HEK293T (cell line): Measurements from ENCODE around the gene MRPS34.
"Not testable (repeated sequence)": the region's sequence is repeated elsewhere in the genome, so short reads cannot be mapped to it uniquely, and the experiment has no call there.

ENCODE experiments used
- CTCF ChIA-PET: fragments of 350-600 bp; formaldehyde crosslinking; extraction: SDS; loops from one replicate; lab custom pipeline; 2021; ENCODE audit warnings: antibody characterized with exemption, inconsistent platforms; lab: Yijun Ruan, JAX
- POLR2A ChIA-PET: fragments of 350-600 bp; formaldehyde crosslinking; extraction: SDS; loops from one replicate; lab custom pipeline; 2020; ENCODE audit warnings: antibody characterized with exemption, inconsistent platforms; lab: Yijun Ruan, JAX
- DNase-seq: peaks from one replicate; pipeline ENCODE4 v3.0.0; 2012; ENCODE audit warnings: mixed read lengths; ENCODE audit errors: extremely low spot score
- ARNT ChIP-seq: fragments of 450-650 bp; IDR thresholded peaks from 2 replicates; pipeline ENCODE4 v1.6.1; 2017; ENCODE audit warnings: mild to moderate bottlenecking
- BHLHE40 ChIP-seq: fragments of 450-650 bp; IDR thresholded peaks from 2 replicates; pipeline ENCODE4 v1.6.1; 2016; ENCODE audit warnings: mild to moderate bottlenecking, moderate library complexity, borderline replicate concordance
- CTBP1 ChIP-seq: fragments of 450-650 bp; IDR thresholded peaks from 2 replicates; pipeline ENCODE4 v1.6.1; 2016; ENCODE audit warnings: borderline replicate concordance
- ELF4 ChIP-seq: fragments of 450-650 bp; IDR thresholded peaks from 2 replicates; pipeline ENCODE4 v1.6.1; 2017; ENCODE audit warnings: antibody characterized with exemption
- FOXA1 ChIP-seq: fragments of 450-650 bp; IDR thresholded peaks from 2 replicates; pipeline ENCODE4 v1.6.1; 2016; ENCODE audit warnings: mild to moderate bottlenecking
- FOXK2 ChIP-seq: fragments of 450-650 bp; IDR thresholded peaks from 2 replicates; pipeline ENCODE4 v1.6.1; 2016; ENCODE audit warnings: mild to moderate bottlenecking
- FOXM1 ChIP-seq: fragments of 450-650 bp; IDR thresholded peaks from 2 replicates; pipeline ENCODE4 v1.6.1; 2017; ENCODE audit warnings: mild to moderate bottlenecking, borderline replicate concordance
- HDGF ChIP-seq: fragments of 450-650 bp; IDR thresholded peaks from 2 replicates; pipeline ENCODE4 v1.6.1; 2017; ENCODE audit warnings: antibody characterized with exemption, borderline replicate concordance
- L3MBTL2 ChIP-seq: fragments of 450-650 bp; conservative IDR thresholded peaks from 2 replicates; pipeline ENCODE4 v1.6.1; 2016; ENCODE audit warnings: mild to moderate bottlenecking
- LEF1 ChIP-seq: fragments of 450-650 bp; IDR thresholded peaks from 2 replicates; pipeline ENCODE4 v1.6.1; 2017; ENCODE audit warnings: mild to moderate bottlenecking, borderline replicate concordance
- NFRKB ChIP-seq: fragments of 450-650 bp; IDR thresholded peaks from 2 replicates; pipeline ENCODE4 v1.6.1; 2016; ENCODE audit warnings: mild to moderate bottlenecking, moderate library complexity
- PKNOX1 ChIP-seq: fragments of 450-650 bp; IDR thresholded peaks from 2 replicates; pipeline ENCODE4 v1.6.1; 2016
- SP1 ChIP-seq: fragments of 450-650 bp; IDR thresholded peaks from 2 replicates; pipeline ENCODE4 v1.6.1; 2017
- SUZ12 ChIP-seq: fragments of 450-650 bp; IDR thresholded peaks from 2 replicates; pipeline ENCODE4 v1.6.1; 2016; ENCODE audit warnings: mild to moderate bottlenecking
- TARDBP ChIP-seq: fragments of 450-650 bp; IDR thresholded peaks from 2 replicates; pipeline ENCODE4 v1.6.1; 2016
- ZNF384 ChIP-seq: fragments of 450-650 bp; IDR thresholded peaks from 2 replicates; pipeline ENCODE4 v1.6.1; 2016

MRPS34 gene

DNA sequence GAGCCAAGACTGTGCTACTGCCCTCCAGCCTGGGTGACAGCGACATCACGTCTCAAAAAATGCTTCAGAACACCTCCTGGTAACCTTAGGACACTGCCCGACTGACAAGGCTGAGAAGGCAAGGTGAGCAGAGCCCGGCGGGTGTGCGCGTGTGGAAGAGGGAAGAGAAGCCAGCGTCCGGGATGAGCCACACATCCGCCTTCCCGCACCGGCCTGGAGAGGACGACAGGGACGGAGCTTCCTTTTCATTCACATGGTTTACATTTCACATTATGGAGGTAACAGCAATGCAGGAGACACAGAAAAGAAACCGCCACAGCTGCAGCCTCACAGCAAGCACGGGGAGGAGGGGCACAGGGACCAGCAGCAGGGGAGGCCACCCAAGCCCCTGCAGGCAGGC, 37.2 kb upstream of the MRPS34 start:
- POLR2A ChIA-PET = interaction anchor here (0.9 to 1.4 kb wide), 2 partner anchors 17 to 27 kb away, joined by 3 read pairs; partner anchors contain the start of genes FAHD1, NUBP2 and SPSB3
- CTCF ChIA-PET = no interaction called here
- DNase-seq = no peak
- TF ChIP-seq NFRKB = no peak
- no peak for TF ChIP-seq TARDBP
- TF ChIP-seq CTBP1 = no peak
- TF ChIP-seq FOXK2 = no peak
- no peak for TF ChIP-seq L3MBTL2
- no peak for TF ChIP-seq PKNOX1
- TF ChIP-seq LEF1 = no peak
- no peak for TF ChIP-seq SP1
- TF ChIP-seq BHLHE40 = no peak
- no peak for TF ChIP-seq SUZ12

DNA sequence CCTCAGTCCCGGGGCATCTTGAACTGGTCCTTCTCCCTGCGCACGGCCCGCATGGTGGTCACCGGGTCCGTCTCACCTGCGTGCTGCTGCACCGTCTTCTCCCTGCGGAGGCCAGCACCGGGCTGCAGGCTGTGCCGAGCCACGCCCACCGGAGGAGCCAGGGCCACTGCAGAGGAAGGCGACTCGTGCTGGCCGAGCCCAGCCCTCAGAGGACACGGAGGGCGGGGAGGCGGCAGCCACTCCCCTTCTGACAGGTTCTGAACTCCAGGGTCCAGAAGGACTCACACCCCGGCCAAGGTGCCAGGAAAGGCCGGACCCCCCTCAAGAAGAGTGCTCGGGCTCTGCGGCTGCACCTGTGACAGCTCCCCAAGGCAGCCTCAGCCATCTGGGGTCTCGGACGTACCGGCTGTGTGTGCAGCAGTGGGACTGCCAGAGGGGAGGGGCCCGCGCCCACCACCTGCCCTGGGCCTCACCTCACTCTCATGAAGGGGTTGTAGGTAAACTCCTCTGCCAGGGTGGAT, 36.4 kb upstream of the MRPS34 start:
- POLR2A ChIA-PET = no interaction called here
- CTCF ChIA-PET = no interaction called here
- no peak for TF ChIP-seq BHLHE40
- no peak for TF ChIP-seq ZNF384
- no peak for DNase-seq

DNA sequence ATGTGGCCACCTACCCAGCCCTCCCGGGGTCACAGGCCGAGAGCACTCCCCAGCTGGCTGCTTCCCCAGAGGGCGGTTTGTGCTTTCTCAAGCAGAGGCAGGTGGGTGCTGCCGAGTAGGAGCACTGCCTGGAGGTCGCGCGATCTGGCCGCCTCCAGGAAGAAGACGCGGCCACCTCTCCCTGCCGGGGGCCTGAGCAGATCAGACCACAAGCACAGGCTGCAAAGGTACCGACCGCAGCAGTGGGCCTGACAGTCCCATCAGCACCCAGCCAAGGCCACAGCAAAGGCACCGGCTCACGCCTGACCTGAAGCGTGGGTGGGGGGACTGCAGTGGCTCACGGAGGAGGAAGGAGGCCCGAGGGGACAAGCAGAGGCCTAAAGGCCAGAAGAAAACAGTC, 35.8 kb upstream of the MRPS34 start:
- ChIA-PET CTCF (no interaction called here), POLR2A (no interaction called here)
- TF ChIP-seq ARNT = no peak
- no peak for DNase-seq

DNA sequence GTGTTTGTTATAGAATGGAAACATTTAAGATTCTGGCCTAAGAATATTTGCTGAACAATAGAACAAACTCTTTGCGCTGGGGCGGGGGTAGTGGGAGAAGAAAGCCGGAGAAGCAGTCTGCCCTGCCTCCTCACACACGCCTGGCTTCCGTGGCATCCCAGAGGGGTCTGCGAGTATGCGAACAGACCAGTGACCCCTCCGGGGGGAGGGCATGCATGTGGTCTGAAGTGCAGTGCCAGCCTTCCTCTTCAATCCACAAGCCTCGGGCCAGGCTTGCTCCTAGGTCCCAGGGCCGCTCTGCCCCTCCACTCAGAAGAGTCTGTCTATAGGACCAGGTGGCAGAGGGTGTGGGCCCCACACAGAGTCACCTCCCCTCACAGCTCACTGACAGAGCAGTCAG, 34.7 kb upstream of the MRPS34 start:
- CTCF ChIA-PET = no interaction called here
- TF ChIP-seq HDGF (no peak), BHLHE40 (no peak), SUZ12 (no peak), ZNF384 (no peak), FOXM1 (no peak), ARNT (no peak)
- POLR2A ChIA-PET = no interaction called here
- DNase-seq = no peak

DNA sequence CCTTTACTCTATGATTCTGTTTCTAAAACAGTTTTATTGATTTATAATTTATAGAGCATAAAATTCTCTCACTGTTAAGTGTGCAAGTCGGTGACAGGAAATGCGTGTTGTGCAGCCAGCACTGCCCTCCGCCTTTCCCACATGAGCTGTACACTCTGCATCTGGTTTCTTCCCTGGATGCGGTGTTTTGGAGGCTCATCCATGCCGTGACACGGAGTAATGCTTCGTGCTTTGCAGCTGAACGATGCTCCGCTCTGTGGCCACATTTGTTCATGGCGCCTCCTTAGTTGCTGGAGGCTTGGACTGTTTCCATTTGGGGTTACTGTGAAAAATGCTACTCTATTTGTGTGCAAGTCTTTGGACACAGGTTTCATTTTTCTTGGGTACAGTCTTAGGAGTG, 27.8 kb upstream of the MRPS34 start:
- no peak for TF ChIP-seq ELF4
- no peak; the same call in 1 of the 2 replicates for TF ChIP-seq L3MBTL2
- TF ChIP-seq TARDBP = no peak
- no peak for TF ChIP-seq NFRKB
- TF ChIP-seq ARNT = no peak
- no peak for TF ChIP-seq HDGF
- TF ChIP-seq PKNOX1 = no peak
- no peak for TF ChIP-seq SP1
- TF ChIP-seq BHLHE40 = no peak
- TF ChIP-seq SUZ12 = no peak
- ChIA-PET CTCF (no interaction called here), POLR2A (no interaction called here)
- no peak for DNase-seq

GRCh38 chr16:1799263-1799662, 26.3 kb upstream of the MRPS34 start:
- POLR2A ChIA-PET, DNase-seq, CTCF ChIA-PET: not testable (repeated sequence)

GRCh38 chr16:1794908-1795666, 22.2 kb upstream of the MRPS34 start:
- ChIA-PET CTCF (no interaction called here), POLR2A (no interaction called here)
- no peak for TF ChIP-seq TARDBP
- TF ChIP-seq CTBP1 = no peak
- TF ChIP-seq ELF4 = no peak
- no peak for TF ChIP-seq SP1
- no peak for TF ChIP-seq ZNF384
- no peak for TF ChIP-seq BHLHE40
- TF ChIP-seq NFRKB = no peak
- TF ChIP-seq PKNOX1 = no peak
- TF ChIP-seq L3MBTL2 = no peak
- TF ChIP-seq FOXA1 = no peak
- no peak for TF ChIP-seq FOXM1
- no peak for TF ChIP-seq SUZ12
- no peak for TF ChIP-seq FOXK2
- TF ChIP-seq LEF1 = no peak
- TF ChIP-seq HDGF = no peak
- no peak for TF ChIP-seq ARNT
- no peak for DNase-seq
